ENCODE results near the gene FXYD5. TPM values are rescaled to one million over a fixed set of nuclear protein-coding genes. Genes with fewer than 3 reads are reported as not detected.
A peak's percentile ranks its signal among the peaks of the same experiment; 100 is the strongest.
"Not testable (repeated sequence)": the region's sequence is repeated elsewhere in the genome, so short reads cannot be mapped to it uniquely, and the experiment has no call there.

Gene FXYD5
- total RNA-seq, 1 experiment from 2014 or later, result 6.6 TPM

- H3K27ac ChIP-seq, result no peak overlapping the region
- no peak overlapping the region for H3K4me3 ChIP-seq
- H3K4me1 ChIP-seq, result no peaks in the 10 kb centered on the region
- no peaks in the 10 kb centered on the region for H3K9me3 ChIP-seq (replicated peaks)
- peaks cover 26% of the 10 kb centered on the region for H3K27me3 ChIP-seq
- no peaks in the 10 kb centered on the region for H3K36me3 ChIP-seq
- DNase-seq, result no peak
Observed at GRCh38 chr19:35140962-35141836, 13.3 kb upstream of the FXYD5 start.

- Histone ChIP-seq H3K4me3 (no peak overlapping the region), H3K36me3 (no peaks in the 10 kb centered on the region), H3K4me1 (no peaks in the 10 kb centered on the region), H3K27me3 (peaks cover 20% of the 10 kb centered on the region; the same call in 1 of the 2 replicates), H3K9me3 (replicated peaks) (no peaks in the 10 kb centered on the region), H3K27ac (no peak overlapping the region)
- no peak for DNase-seq
Observed at GRCh38 chr19:35141837-35142605, 12.5 kb upstream of the FXYD5 start.

GRCh38 chr19:35142606-35143230 lies 11.8 kb upstream of the FXYD5 start:
- H3K36me3 ChIP-seq, result no peaks in the 10 kb centered on the region
- no peak overlapping the region for H3K4me3 ChIP-seq
- H3K4me1 ChIP-seq, result no peaks in the 10 kb centered on the region
- H3K9me3 ChIP-seq (replicated peaks), result no peaks in the 10 kb centered on the region
- H3K27ac ChIP-seq, result no peak overlapping the region
- H3K27me3 ChIP-seq, result peaks cover 20% of the 10 kb centered on the region; the same call in 1 of the 2 replicates
- DNase-seq, result no peak

GRCh38 chr19:35143231-35143715 lies 11.3 kb upstream of the FXYD5 start, which contains the start of gene FXYD7:
Gene FXYD7, plus strand, starts transcription at chr19:35143255. Its CDS starts 79 bp downstream, at chr19:35143334.
- no peak for DNase-seq
- peaks cover 18% of the 10 kb centered on the region; the same call in 1 of the 2 replicates for H3K27me3 ChIP-seq
- no peaks in the 10 kb centered on the region for H3K9me3 ChIP-seq (replicated peaks)
- H3K4me3 ChIP-seq, result no peak within 1 kb of the TSS
- H3K4me1 ChIP-seq, result no peaks in the 10 kb centered on the region
- H3K36me3 ChIP-seq, result no peaks in the 10 kb centered on the region
- H3K27ac ChIP-seq, result no peak within 1 kb of the TSS

- H3K9me3 ChIP-seq (replicated peaks), result no peaks in the 10 kb centered on the region
- H3K4me1 ChIP-seq, result no peaks in the 10 kb centered on the region
- DNase-seq, result no peak
- no peak overlapping the region for H3K27ac ChIP-seq
- H3K27me3 ChIP-seq, result peaks cover 16% of the 10 kb centered on the region; the same call in 1 of the 2 replicates
- no peak overlapping the region for H3K4me3 ChIP-seq
- no peaks in the 10 kb centered on the region for H3K36me3 ChIP-seq
Observed at GRCh38 chr19:35143818-35144217, 10.7 kb upstream of the FXYD5 start.

- peaks cover 11% of the 10 kb centered on the region; the same call in 1 of the 2 replicates for H3K27me3 ChIP-seq
- H3K36me3 ChIP-seq, result no peaks in the 10 kb centered on the region
- H3K27ac ChIP-seq, result no peak overlapping the region
- no peaks in the 10 kb centered on the region for H3K9me3 ChIP-seq (replicated peaks)
- DNase-seq, result no peak
- H3K4me1 ChIP-seq, result no peaks in the 10 kb centered on the region
- no peak overlapping the region for H3K4me3 ChIP-seq
Observed at GRCh38 chr19:35144259-35144599, 10.3 kb upstream of the FXYD5 start.

- Histone ChIP-seq H3K27ac (no peak overlapping the region), H3K9me3 (replicated peaks) (no peaks in the 10 kb centered on the region), H3K36me3 (no peaks in the 10 kb centered on the region), H3K4me3 (no peak overlapping the region), H3K27me3 (peaks cover 6% of the 10 kb centered on the region; the same call in 1 of the 2 replicates), H3K4me1 (no peaks in the 10 kb centered on the region)
- DNase-seq, result peak; percentile 38 to 43
Observed at GRCh38 chr19:35144600-35145436, 9.7 kb upstream of the FXYD5 start.

- H3K4me1 ChIP-seq, result no peaks in the 10 kb centered on the region
- H3K4me3 ChIP-seq, result no peak overlapping the region
- peaks cover 9% of the 10 kb centered on the region; the same call in 1 of the 2 replicates for H3K27me3 ChIP-seq
- no peak overlapping the region for H3K27ac ChIP-seq
- no peaks in the 10 kb centered on the region for H3K36me3 ChIP-seq
- H3K9me3 ChIP-seq (replicated peaks), result no peaks in the 10 kb centered on the region
- DNase-seq, result no peak
Observed at GRCh38 chr19:35146746-35147459, 7.6 kb upstream of the FXYD5 start.

GRCh38 chr19:35149463-35149862 lies 5.1 kb upstream of the FXYD5 start:
- no peaks in the 10 kb centered on the region for H3K9me3 ChIP-seq (replicated peaks)
- H3K27me3 ChIP-seq, result peaks cover 6% of the 10 kb centered on the region
- H3K4me3 ChIP-seq, result no peak overlapping the region
- no peak for DNase-seq
- no peaks in the 10 kb centered on the region for H3K36me3 ChIP-seq
- no peak overlapping the region for H3K27ac ChIP-seq
- no peaks in the 10 kb centered on the region for H3K4me1 ChIP-seq

GRCh38 chr19:35150445-35150844 lies 4.1 kb upstream of the FXYD5 start:
- H3K9me3 ChIP-seq (replicated peaks), result no peaks in the 10 kb centered on the region
- no peaks in the 10 kb centered on the region for H3K4me1 ChIP-seq
- peaks cover 11% of the 10 kb centered on the region for H3K27me3 ChIP-seq
- no peak for DNase-seq
- H3K36me3 ChIP-seq, result no peaks in the 10 kb centered on the region
- no peak overlapping the region for H3K4me3 ChIP-seq
- H3K27ac ChIP-seq, result no peak overlapping the region

GRCh38 chr19:35151273-35152065 lies 3.1 kb upstream of the FXYD5 start:
- H3K9me3 ChIP-seq (replicated peaks), result no peaks in the 10 kb centered on the region
- no peak for DNase-seq
- no peak overlapping the region for H3K27ac ChIP-seq
- H3K36me3 ChIP-seq, result no peaks in the 10 kb centered on the region
- no peak overlapping the region for H3K4me3 ChIP-seq
- no peaks in the 10 kb centered on the region for H3K4me1 ChIP-seq
- peaks cover 20% of the 10 kb centered on the region for H3K27me3 ChIP-seq

GRCh38 chr19:35153129-35153522 lies 1.4 kb upstream of the FXYD5 start:
- peaks cover 26% of the 10 kb centered on the region for H3K27me3 ChIP-seq
- DNase-seq; H3K4me1 ChIP-seq; H3K9me3 ChIP-seq (replicated peaks); H3K4me3 ChIP-seq; H3K36me3 ChIP-seq; H3K27ac ChIP-seq: not testable (repeated sequence)

Measured in SJCRH30 (cell line).